ENCODE data around the gene CELSR1.

GRCh38 chr22:46534901-46535630, 2.4 kb downstream of the CELSR1 start:
- TF ChIP-seq CTCF (IDR thresholded peaks at IDR 0.05 in 8 of 11, conservative IDR thresholded peaks at IDR 0.05 in 3 of 11) (no peak), POLR2AphosphoS5 (IDR thresholded peaks at IDR 0.05) (no peak)

Measured in spleen (tissue), 7 donors.